ENCODE results near the gene TXN2.

DNA sequence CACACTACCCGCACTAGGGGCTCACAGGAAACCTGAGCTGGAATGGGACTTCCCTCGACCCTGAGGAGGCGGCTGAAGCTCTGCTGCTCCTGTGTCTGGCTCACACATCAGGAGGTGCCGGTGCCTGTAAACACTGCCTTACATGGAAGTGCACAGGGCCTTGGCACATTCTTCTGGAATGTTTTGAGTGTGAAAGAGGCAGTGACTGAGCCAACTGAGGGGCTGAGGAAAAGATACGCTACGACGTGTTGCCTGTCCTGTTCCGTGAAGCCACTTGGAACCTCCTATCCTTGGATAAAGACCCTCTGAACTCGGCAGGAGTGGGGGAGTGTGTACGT, 10.5 kb downstream of the TXN2 start:
- TF ChIP-seq, protein P1, sequence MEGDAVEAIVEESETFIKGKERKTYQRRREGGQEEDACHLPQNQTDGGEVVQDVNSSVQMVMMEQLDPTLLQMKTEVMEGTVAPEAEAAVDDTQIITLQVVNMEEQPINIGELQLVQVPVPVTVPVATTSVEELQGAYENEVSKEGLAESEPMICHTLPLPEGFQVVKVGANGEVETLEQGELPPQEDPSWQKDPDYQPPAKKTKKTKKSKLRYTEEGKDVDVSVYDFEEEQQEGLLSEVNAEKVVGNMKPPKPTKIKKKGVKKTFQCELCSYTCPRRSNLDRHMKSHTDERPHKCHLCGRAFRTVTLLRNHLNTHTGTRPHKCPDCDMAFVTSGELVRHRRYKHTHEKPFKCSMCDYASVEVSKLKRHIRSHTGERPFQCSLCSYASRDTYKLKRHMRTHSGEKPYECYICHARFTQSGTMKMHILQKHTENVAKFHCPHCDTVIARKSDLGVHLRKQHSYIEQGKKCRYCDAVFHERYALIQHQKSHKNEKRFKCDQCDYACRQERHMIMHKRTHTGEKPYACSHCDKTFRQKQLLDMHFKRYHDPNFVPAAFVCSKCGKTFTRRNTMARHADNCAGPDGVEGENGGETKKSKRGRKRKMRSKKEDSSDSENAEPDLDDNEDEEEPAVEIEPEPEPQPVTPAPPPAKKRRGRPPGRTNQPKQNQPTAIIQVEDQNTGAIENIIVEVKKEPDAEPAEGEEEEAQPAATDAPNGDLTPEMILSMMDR (conservative IDR thresholded peaks at IDR 0.05 in 1 of 2, IDR thresholded peaks at IDR 0.05 in 1 of 2; ENCODE audit: low read depth in 1 of 2, low read length in 2 of 2) = no peak
- TF ChIP-seq EZH2 (IDR thresholded peaks at IDR 0.05; ENCODE audit: low read length, missing control alignments) = no peak

Measured in fibroblast of lung (primary cell).